ENCODE data around the gene SGO2.

- no peak for TF ChIP-seq GATA3 (IDR thresholded peaks at IDR 0.05; ENCODE audit: low read depth, low read length)
- no peak for TF ChIP-seq GATA2 (IDR thresholded peaks at IDR 0.05; ENCODE audit: low read depth, low read length)
Observed at GRCh38 chr2:200523604-200524003, 2.4 kb upstream of the SGO2 start.

All from SH-SY5Y (cell line).